SKM-1 treated with dmso at 0.1 percent for 144 hours (cell line): Measurements from ENCODE around the gene TBC1D5.
"Not testable (repeated sequence)": the region's sequence is repeated elsewhere in the genome, so short reads cannot be mapped to it uniquely, and the experiment has no call there.

Experiments
- DNase-seq: peaks from one replicate; lab custom pipeline; 2025; ENCODE audit not compliant: unreplicated experiment; lab: John Stamatoyannopoulos, UW

TBC1D5 gene

DNA sequence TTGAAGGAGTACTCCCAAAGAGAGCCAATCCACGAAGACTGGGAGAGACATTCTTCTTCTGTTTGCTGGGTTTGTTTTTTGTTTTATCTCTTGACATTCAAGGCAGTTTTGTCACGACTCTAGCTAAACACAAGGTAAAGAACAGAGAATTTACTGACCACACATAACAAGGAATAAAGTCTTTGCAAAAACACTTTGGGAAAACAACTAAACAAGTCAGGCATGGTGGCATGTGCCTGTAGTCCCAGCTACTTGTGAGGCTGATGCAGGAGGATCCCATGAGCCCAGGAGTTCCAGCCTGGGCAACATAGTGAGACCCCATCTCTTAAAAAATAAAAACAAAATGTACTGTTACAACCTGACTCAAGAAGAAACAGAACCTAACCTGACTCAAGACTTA, 28.0 kb downstream of the TBC1D5 start:
- DNase-seq = no peak

DNA sequence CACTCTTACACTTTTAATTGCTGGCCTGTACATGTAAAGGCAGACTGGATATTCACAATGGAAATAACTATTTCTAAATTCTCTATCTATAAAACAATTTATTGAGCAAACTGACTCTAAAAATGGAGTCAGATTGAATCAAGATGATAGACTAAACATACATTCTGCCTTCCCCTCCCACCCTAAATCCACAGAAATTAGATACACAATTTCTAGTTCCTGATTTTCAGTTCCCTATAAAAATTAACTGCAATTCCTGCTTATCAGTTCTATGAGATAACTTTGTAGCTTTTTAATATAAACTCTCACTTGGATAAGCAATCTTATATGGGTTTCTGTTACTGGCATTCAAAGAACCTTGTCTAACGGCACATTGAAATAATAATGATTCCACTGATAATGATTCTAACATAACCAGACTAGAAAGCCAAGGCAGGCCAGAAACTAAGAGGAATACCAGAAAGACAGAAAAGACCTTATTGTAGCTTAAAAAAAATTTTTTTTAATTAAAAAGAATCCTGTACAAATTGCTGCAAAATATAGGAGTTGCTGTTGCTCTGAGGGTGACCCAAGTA, 33.1 kb downstream of the TBC1D5 start:
- DNase-seq = no peak

DNA sequence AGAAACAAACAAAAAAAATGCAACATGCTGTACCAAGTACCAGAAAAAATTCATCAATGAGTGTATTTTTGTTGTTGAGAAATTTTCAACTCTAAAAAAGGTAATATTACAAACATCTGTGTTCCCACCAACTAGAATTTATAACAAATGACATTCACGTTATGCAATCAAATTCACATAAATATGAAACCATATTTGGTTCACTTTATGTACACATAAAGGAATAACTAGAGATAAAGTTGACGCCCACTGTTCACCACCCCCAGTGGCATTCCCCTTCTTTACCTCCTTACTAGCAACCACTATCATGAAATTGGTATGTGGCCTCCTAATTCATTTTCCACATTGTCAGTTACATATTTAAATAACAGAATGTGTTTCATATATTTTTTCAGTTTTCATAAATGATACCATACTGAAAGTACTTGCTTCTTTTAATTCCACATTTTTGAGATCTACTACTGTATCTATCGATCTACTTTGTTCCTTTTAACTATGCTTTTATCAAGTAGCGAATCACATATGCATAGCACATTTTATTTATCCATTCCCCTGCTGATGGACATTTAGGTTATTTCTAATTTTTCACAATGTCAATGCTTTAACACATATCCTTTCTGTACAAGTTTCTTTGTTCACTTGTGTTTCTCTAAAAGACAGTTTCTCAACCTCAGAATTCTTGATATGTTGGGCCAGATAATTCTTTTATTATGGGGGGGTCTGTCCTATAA, 34.5 kb downstream of the TBC1D5 start:
- DNase-seq = no peak

DNA sequence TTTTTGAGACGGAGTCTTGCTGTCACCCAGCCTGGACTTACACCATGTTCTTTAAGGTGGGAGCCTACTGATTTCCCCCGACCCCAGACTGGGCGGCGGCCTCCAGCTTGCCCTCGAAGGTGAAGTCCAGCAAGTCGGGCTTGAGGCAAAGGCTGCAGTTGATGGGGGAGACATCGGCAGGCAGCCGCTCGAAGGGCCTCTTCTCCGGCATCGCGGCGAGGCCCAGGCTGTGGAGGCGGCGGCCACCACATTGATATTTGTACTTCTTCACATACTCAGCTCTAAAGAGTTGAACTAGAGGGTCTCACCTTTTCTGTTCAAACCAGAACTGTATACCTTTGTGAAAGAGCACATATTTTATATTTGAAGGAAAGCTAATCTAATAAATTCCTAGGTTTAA, 36.4 kb downstream of the TBC1D5 start:
- not testable (repeated sequence) for DNase-seq

DNA sequence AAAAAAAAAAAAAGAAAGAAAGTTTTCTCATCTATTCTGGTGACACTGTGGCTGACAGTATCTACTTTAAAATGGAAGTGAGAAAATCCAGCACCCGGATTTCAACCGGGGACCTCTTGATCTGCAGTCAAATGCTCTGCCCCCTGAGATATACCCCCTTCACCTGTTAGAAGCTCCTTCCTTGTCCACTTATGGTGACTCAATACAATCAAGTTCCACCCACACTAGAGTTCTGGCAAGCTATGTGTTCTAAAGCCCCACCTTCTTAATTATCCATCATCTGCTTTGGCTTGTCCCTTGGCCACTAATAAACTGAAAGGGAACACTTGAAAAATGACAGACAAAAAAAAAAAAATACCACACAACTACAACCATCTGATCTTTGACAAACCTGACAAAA, 42.6 kb downstream of the TBC1D5 start:
- not testable (repeated sequence) for DNase-seq

DNA sequence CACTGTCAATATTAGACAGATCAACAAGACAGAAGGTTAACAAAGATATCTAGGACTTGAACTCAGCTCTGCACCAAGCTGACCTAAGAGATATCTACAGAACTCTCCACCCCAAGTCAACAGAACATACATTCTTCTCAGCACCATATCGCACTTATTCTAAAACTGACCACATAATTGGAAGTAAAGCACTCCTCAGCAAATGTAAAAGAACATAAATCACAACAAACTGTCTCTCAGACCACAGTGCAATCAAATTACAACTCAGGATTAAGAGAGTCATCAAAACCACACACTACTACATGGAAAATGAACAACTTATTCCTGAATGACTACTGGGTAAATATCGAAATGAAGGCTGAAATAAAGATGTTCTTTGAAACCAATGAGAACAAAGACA, 46.8 kb downstream of the TBC1D5 start:
- not testable (repeated sequence) for DNase-seq

DNA sequence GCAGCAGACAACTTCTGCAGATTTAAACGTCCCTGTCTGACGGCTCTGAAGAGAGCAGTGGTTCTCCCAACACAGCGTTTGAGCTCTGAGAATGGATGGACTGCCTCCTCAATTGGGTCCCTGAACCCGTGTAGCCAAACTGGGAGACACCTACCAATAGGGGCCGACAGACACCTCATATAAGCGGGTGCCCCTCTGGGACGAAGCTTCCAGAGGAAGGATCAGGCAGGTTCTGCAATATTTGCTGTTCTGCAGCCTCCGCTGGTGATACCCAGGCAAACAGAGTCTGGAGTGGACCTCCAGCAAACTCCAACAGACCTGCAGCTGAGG, 48.8 kb downstream of the TBC1D5 start:
- DNase-seq = not testable (repeated sequence)

DNA sequence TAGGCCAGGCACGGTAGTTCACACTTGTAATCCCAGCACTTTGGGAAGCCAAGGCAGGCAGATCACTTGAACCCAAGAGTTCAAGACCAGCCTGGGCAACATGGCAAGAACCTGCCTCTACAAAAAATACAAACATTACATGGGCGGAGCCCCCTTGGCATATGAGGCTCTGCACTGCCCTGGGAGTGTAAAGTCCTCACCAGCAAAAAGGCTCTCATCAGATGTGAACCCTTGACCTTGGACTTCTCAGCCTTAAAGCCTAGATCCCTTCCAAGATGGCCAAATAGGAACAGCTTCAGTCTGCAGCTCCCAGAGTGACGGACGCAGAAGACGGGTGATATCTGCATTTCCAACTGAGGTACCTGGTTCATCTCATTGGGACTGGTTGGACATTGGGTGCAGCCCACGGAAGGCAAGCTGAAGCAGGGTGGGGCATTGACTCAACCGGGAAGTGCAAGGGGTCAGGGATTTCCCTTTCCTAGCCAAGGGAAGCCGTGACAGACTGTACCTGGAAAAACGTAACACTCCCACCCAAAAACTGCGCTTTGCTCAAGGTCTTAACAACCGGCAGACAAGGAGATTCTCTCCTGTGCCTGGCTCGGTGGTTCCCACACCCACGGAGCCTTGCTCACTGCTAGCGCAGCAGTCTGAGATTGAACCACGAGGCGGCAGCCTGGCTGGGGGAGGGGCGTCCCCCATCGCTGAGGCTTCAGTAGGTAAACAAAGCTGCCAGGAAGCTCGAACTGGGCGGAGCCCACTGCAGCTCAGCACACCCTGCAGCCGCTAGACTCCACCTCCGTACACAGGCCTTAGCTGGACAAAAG, 49.4 kb downstream of the TBC1D5 start:
- not testable (repeated sequence) for DNase-seq

DNA sequence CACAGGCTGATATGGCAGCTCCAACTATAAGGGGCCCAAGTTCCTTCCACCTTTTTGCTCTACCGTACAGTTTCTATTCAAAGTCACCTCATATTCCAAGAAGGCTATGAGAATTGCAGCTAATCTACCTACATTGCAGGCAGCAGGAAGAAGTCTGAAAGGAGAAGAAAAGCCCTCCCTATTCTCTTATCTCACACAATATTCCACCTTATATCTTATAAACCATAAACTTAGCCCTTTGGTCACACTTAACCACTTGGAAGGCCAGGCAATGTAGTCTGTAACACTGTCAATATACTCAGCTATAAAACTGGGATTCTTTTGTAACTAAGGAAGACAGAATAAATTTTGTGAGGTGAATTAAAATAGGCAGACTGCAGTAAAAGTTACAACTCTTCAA, 54.9 kb downstream of the TBC1D5 start:
- no peak for DNase-seq

DNA sequence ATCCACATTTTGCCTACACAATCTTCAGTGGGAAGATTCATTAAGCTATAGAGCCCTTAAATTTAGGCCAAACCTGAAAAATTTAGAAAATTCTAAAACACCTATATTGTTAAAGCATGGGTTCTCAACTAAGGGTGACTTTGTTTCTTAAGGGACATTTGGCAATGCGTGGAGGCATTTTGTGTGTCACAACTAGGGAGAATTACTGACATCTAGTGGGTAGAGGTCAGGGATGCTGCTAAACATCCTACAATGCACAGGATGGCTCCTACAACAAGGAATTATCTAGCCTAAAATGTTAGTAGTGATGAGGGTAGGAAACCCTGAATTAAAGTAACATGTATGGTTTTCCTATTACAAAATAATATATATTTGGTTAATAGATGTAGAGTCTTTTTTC, 55.8 kb downstream of the TBC1D5 start:
- no peak for DNase-seq

DNA sequence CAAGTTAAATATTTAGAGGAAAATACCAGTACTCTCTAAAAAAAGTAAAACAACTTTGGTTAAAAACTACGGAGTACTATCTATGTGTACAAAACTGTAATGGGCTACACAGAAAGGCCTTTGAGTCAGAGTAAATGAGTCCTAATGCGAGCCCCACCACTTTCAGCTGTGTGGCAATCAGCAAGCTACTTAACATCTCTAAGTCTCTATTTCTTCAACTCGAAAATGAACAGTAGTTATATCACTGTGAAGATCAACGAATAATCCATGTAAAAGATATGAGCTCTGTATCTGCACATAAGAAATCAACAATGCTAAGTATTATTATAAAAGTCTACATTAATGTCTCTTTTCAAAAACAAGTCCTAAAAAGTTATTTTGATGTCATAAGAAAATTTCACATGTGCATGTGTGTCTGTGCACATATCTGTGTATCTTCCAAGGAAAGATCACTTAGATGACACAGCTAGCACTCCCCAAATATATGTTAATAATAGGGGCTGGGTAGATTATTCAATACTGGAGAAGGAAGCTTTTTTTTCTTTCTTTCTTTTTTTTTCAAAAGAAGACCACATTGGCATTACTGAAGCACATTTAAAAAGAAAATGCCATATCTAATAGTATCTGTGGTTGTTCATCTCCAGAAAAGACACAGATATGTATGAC, 58.8 kb downstream of the TBC1D5 start:
- DNase-seq = no peak

DNA sequence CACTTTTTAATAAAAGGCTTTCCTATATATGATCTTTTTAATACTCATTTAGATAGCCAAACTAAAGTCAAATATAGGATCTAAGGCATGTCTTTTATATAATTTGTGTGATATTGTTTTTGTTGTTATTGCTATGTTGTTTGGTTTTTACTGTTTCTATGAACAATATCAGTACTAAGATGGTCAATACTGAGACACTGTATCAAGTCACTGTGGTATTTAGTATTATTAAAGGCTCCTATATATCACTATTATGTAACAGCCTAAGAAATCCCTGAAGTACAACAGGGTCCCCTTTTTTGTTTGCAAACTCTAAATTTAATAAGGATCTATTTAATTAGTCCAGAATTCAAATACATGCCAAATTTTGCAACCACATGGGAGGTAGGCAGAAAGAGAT, 61.9 kb downstream of the TBC1D5 start:
- no peak for DNase-seq

DNA sequence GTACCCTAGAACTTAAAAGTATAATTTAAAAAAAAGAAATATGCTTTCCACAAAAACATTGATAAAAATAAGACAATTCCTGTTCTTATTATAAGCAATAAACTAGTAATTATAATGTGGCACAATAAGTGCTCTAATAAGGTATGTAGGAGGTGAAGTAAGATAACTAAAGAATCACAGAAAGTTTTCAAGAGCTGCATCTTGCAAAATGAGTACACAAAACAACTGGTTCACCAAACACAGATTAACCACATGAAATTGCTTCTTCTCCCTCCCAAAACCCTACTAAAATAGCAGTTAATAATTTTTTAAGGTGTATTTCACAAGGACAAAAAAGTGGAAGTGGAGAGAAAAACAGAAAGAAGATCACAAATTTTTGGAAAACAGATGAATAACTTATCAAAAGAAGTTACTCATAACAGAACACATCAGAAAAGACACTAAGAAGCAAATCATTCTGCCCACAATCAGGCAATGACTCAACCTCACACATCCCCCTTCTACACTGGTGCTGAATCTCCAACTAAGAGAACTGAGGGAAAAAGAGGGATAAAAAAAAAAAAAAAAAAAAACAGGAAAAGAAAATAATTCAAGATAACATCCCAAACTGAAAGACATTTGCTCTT, 64.2 kb downstream of the TBC1D5 start:
- no peak for DNase-seq

DNA sequence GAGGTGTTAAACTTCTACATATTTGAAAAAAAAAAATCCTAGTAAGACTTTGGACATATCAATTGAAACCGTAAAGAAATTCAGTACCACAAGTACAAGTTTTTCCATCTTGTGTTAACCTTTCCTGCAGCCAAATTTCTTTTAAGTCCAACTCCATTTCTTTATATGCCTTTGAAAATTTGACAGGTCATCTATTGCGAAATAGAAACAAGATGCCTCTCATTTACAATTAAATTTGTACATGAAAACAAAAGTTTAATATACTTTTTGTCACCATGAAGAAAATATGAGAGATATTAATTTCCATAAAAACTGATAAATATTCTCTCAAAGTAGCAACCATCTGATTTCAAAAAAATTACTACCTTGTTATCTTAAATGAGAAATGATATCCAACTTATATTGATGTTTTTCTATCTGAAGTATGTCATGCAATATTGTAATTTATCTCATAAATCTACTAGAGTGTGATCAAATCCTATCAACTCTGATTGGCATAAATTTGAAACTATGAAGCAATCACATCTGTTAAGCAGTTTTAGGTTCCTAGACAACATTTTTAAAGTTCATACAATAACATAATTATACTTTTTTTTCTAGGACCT, 68.2 kb downstream of the TBC1D5 start:
- no peak for DNase-seq

DNA sequence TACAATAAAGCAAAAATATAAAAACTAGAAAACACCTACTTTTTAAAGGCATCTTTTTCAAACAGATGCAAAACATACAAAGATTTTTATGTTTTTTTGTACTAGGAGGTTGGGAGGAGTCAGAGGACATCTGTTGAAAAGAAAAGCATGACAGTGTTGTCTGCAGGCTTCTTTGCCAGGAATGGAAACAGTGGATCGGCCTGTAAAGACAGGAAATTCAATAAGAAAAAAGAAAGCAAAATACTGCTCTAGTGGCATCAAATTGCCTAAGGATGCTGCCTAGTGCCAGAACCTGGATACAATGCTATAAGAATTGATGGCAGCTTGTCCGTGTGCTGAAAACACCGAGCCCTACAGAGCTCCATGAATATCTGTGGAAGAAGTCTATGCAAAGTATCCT, 69.9 kb downstream of the TBC1D5 start:
- no peak for DNase-seq

DNA sequence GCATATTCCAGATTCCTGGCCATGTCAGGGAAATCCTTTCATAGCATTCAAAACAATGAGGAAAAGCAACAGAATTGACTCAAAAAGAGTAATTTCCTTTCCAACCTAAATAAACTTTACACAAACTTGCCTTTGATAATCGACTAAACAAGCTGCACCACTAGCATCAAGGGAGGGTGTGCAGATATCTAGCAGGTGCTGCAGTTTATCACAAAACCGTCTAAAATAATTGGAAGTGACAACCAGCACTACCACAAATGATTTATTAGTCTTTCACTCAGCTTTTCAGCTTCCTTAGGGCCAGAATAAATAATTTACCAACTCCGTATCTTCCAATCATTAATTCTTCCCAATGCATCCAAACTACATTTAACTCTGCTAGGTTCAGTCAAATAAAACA, 71.7 kb downstream of the TBC1D5 start:
- DNase-seq = no peak

DNA sequence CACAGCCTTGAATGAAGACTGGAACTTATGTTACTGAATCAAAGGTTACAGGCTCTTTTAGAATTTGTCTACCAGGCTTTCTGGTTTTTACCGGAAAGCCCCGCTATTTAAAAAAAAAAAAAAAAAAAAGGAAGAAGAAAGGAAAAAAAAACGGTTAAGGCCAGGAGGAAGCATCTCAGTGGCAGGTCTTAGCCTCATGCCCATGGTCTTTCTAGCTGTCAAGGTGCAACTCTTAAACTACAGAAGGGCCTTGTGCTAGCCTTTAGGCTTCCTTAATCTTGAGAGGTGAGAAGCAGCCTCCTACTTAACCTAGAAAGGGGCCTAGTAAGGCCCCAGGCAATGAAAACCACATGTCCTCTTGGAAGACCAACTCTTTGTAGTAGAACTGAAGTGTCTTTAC, 77.5 kb downstream of the TBC1D5 start:
- no peak for DNase-seq

DNA sequence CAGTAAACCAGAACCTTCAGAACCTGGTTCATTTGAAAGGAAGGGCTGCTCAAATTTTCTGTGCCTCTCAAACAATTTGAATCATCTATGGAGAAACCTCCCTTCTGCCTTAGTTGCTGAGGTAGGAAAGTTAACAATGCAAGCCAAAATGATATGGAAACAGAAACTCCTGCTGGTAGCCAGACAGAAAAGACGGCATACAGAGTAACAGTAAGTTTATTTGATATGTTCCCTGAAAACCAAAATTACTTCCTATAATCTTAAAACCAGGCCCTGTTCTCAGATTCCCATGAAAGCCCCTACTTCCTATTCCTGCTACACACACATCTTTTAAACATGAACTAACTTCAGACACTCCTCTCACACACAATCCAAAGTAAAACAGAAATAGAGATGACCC, 86.2 kb downstream of the TBC1D5 start:
- no peak for DNase-seq

DNA sequence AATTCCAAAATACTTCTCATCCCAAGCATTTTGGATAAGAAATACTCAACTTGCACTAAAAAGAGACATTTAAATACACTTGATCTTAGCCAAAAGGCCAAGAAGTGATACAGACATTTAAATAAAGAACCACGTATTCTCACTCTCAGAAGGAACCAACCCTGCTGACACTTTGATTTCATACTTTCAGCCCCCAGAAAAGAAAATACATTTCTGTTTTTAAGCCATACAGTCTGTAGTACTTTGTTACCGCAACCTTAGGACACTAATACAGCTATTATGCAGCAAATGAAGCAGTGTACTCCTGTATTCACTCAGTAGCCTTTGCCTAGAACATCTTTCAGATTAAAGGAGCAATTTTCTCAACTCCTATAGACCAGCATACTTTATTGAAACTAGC, 86.7 kb downstream of the TBC1D5 start:
- no peak for DNase-seq

DNA sequence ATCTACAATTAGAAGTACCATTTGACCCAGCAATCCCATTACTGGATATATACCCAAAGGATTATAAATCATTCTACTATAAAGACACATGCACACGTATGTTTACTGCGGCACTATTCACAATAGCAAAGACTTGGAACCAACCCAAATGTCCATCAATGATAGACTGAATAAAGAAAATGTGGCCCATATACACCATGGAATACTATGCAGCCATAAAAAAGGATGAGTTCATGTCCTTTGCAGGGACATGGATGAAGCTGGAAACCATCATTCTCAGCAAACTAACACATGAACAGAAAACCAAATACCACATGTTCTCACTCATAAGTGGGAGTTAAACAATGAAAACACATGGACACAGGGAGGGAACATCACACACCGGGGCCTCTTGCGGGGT, 92.7 kb downstream of the TBC1D5 start:
- DNase-seq = not testable (repeated sequence)
